ENCODE measurements around the gene PPP3CB. TPM values are rescaled to one million over a fixed set of nuclear protein-coding genes. Genes with fewer than 3 reads are reported as not detected.

PPP3CB gene
- total and polyA plus RNA-seq, 2 donors (not counting 1 experiment from before 2014, with no cell fraction given) = 15.9 to 51.2 TPM

- no peaks in the 10 kb centered on the region for H3K9me3 Mint-ChIP-seq (ENCODE audit: insufficient read depth)
- CTCF ChIA-PET = interaction anchor here (1.0 to 1.5 kb wide), 2 partner anchors 148 to 385 kb away, joined by 3 to 4 read pairs; no protein-coding TSS in a partner anchor
These were observed 469 bp downstream of the PPP3CB start for GRCh38 chr10:73495226-73495883.

GRCh38 chr10:73494877-73495225 is 973 bp downstream of the PPP3CB start:
- no peaks in the 10 kb centered on the region for H4K20me1 ChIP-seq (ENCODE audit: control insufficient read depth, insufficient read depth, low read length, poor library complexity, severe bottlenecking)
- Mint-ChIP-seq H3K27me3 (no peaks in the 10 kb centered on the region), H3K9me3 (ENCODE audit: insufficient read depth) (no peaks in the 10 kb centered on the region), H3K4me3 (peak overlapping the region; percentile 94), H3K27ac (peak overlapping the region; percentile 96), H3K4me1 (peaks cover 51% of the 10 kb centered on the region)
- peak overlapping the region; percentile 90 for H3K9ac ChIP-seq (ENCODE audit: low read length)
- intact Hi-C loops (cut with micrococcal nuclease) = loop anchor here (2.0 to 5.0 kb wide), 5 partner anchors 248 to 1737 kb away; partner anchors contain the start of genes DNAJC9, ECD, FAM149B1 and P4HA1
- ATAC-seq (ENCODE audit: low read depth) (no peak), DNase-seq (no peak)
- H3K27me3 ChIP-seq (replicated peaks in 1 of 4; ENCODE audit: control extremely low read depth in 1 of 4, control insufficient read depth in 3 of 4, insufficient read depth in 4 of 4, low read length in 3 of 4) = no peaks in the 10 kb centered on the region
- peak overlapping the region; percentile 84 for H2AFZ ChIP-seq (ENCODE audit: insufficient read depth, low read depth, low read length, poor library complexity, severe bottlenecking)
- H3K4me1 ChIP-seq (ENCODE audit: control insufficient read depth in 2 of 2, insufficient read depth in 2 of 2, low read length in 2 of 2) = peaks cover 26 to 32% of the 10 kb centered on the region in 2 donors
- H3K36me3 ChIP-seq (replicated peaks in 1 of 2; ENCODE audit: control extremely low read depth in 1 of 2, control insufficient read depth in 1 of 2, extremely low read depth in 1 of 2, insufficient read depth in 2 of 2, low read length in 1 of 2) = peaks cover 3 to 5% of the 10 kb centered on the region in 2 experiments
- H3K27ac ChIP-seq (ENCODE audit: low read length in 2 of 2) = peak overlapping the region; percentile 89 to 93
- H3K9me3 ChIP-seq (ENCODE audit: control extremely low read depth in 1 of 3, control insufficient read depth in 2 of 3, insufficient read depth in 1 of 3, low read length in 2 of 3) = no peaks in the 10 kb centered on the region
- peaks cover 57% of the 10 kb centered on the region for H3K79me2 ChIP-seq (ENCODE audit: control insufficient read depth, insufficient read depth, low read length)
- ChIA-PET POLR2A (interaction anchor here (0.6 to 2.1 kb wide), 7 partner anchors 17 to 1998 kb away, joined by 3 to 9 read pairs (median 6); partner anchors contain the start of gene ANXA7), CTCF (interaction anchor here (1.0 to 1.5 kb wide), 2 partner anchors 149 to 385 kb away, joined by 3 to 4 read pairs; no protein-coding TSS in a partner anchor)
- peak overlapping the region; percentile 63 to 97 (median 85) for H3K4me3 ChIP-seq (ENCODE audit: control extremely low read depth in 1 of 5, extremely low read depth in 1 of 5, insufficient read depth in 1 of 5, low read depth in 2 of 5, low read length in 4 of 5)
- no peak for TF ChIP-seq CTCF (IDR thresholded peaks at IDR 0.05)
- TF ChIP-seq EZH2 (IDR thresholded peaks at IDR 0.05; ENCODE audit: borderline replicate concordance, insufficient read depth, low read depth, low read length, poor library complexity, severe bottlenecking) = no peak
- H3K4me2 ChIP-seq (replicated peaks; ENCODE audit: low read depth, low read length, poor library complexity, severe bottlenecking) = peak overlapping the region; percentile 79
- WGBS (ENCODE audit: insufficient coverage) = no CpG with 5 or more reads among the region's 2 CpGs

More at GRCh38 chr10:73495226-73495883, 469 bp downstream of the PPP3CB start:
- Histone ChIP-seq H3K27me3 (replicated peaks in 1 of 4; ENCODE audit: control extremely low read depth in 1 of 4, control insufficient read depth in 3 of 4, insufficient read depth in 4 of 4, low read length in 3 of 4) (no peaks in the 10 kb centered on the region), H3K36me3 (replicated peaks in 1 of 2; ENCODE audit: control extremely low read depth in 1 of 2, control insufficient read depth in 1 of 2, extremely low read depth in 1 of 2, insufficient read depth in 2 of 2, low read length in 1 of 2) (peaks cover 2 to 3% of the 10 kb centered on the region in 2 experiments), H3K79me2 (ENCODE audit: control insufficient read depth, insufficient read depth, low read length) (peaks cover 56% of the 10 kb centered on the region), H3K9me3 (ENCODE audit: control extremely low read depth in 1 of 3, control insufficient read depth in 2 of 3, insufficient read depth in 1 of 3, low read length in 2 of 3) (no peaks in the 10 kb centered on the region), H3K4me3 (ENCODE audit: control extremely low read depth in 1 of 5, extremely low read depth in 1 of 5, insufficient read depth in 1 of 5, low read depth in 2 of 5, low read length in 4 of 5) (peak overlapping the region; percentile 63 to 97 (median 85)), H2AFZ (ENCODE audit: insufficient read depth, low read depth, low read length, poor library complexity, severe bottlenecking) (peak overlapping the region; percentile 84), H3K4me2 (replicated peaks; ENCODE audit: low read depth, low read length, poor library complexity, severe bottlenecking) (peak overlapping the region; percentile 79), H3K27ac (ENCODE audit: low read length in 2 of 2) (peak overlapping the region; percentile 89 to 93), H3K4me1 (ENCODE audit: control insufficient read depth in 2 of 2, insufficient read depth in 2 of 2, low read length in 2 of 2) (peaks cover 26 to 33% of the 10 kb centered on the region in 2 donors), H4K20me1 (ENCODE audit: control insufficient read depth, insufficient read depth, low read length, poor library complexity, severe bottlenecking) (no peaks in the 10 kb centered on the region), H3K9ac (ENCODE audit: low read length) (peak overlapping the region; percentile 90)
- peak; percentile 91 for ATAC-seq (ENCODE audit: low read depth)
- peaks cover 49% of the 10 kb centered on the region for H3K4me1 Mint-ChIP-seq
- peak; percentile 91 for DNase-seq
- POLR2A ChIA-PET = interaction anchor here (0.6 to 2.1 kb wide), 14 partner anchors 10 to 1999 kb away, joined by 3 to 9 read pairs (median 6); partner anchors contain the start of gene ANXA7
- intact Hi-C loops (cut with micrococcal nuclease) = loop anchor here (2.0 to 5.0 kb wide), 5 partner anchors 249 to 1737 kb away; partner anchors contain the start of genes DNAJC9, ECD, FAM149B1 and P4HA1
- H3K4me3 Mint-ChIP-seq = peak overlapping the region; percentile 94
- no peaks in the 10 kb centered on the region for H3K27me3 Mint-ChIP-seq
- no peak for TF ChIP-seq EZH2 (IDR thresholded peaks at IDR 0.05; ENCODE audit: borderline replicate concordance, insufficient read depth, low read depth, low read length, poor library complexity, severe bottlenecking)
- peak overlapping the region; percentile 96 for H3K27ac Mint-ChIP-seq
- WGBS (ENCODE audit: insufficient coverage) = under 1% methylated on average over 50 of the region's 55 CpGs

All from B cell (primary cell).